AG10803 (cell line): ENCODE results near the gene ZSCAN29.

Experiments used
- DNase-seq: peaks from one replicate; pipeline ENCODE4 v3.0.0; 2010; ENCODE audit warnings: low read depth
- H3K4me3 ChIP-seq: 2 replicates; pipeline ENCODE4 v1.5.1; 2011; ENCODE audit warnings: mild to moderate bottlenecking, low read length, control low read depth
- TF ChIP-seq, protein P1 (sequence below): conservative IDR thresholded peaks from 2 replicates; pipeline ENCODE4 v1.5.1; 2011; ENCODE audit warnings: mild to moderate bottlenecking, low read length, control low read depth, inconsistent platforms

Gene ZSCAN29

DNA sequence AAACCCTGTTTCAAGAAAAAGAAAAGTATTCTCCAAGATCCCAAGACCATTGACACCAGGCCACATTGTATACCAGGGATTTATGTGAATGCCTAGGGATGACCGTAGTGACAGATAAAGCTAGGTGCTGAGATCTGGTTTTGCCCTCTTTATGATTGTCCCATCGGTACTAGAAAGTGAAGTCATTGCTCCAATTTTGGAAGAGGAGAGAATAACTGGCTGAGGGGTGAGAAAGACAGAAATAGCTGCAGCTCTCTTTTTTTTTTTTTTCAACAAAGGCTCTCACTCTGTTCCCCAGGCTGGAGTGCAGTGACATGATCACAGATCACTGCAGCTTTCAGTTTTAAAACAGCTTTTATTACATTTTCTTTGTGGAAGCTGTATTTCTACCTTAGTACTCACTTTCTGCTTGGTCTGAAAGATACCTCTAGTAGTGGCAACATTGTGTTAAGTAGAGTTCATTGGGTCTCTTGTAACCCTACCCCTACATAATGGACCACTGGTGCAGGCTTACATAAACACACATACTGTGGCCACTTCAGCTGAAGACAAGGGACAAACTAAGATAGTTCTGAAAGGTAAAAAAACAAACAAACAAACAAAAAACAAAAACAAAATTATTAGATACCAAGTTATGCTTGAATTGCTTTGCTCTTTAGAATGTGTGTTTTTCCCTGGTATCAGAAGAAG, 18.0 kb downstream of the ZSCAN29 start:
- TF ChIP-seq, protein P1, sequence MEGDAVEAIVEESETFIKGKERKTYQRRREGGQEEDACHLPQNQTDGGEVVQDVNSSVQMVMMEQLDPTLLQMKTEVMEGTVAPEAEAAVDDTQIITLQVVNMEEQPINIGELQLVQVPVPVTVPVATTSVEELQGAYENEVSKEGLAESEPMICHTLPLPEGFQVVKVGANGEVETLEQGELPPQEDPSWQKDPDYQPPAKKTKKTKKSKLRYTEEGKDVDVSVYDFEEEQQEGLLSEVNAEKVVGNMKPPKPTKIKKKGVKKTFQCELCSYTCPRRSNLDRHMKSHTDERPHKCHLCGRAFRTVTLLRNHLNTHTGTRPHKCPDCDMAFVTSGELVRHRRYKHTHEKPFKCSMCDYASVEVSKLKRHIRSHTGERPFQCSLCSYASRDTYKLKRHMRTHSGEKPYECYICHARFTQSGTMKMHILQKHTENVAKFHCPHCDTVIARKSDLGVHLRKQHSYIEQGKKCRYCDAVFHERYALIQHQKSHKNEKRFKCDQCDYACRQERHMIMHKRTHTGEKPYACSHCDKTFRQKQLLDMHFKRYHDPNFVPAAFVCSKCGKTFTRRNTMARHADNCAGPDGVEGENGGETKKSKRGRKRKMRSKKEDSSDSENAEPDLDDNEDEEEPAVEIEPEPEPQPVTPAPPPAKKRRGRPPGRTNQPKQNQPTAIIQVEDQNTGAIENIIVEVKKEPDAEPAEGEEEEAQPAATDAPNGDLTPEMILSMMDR: no peak
- no peak overlapping the region for H3K4me3 ChIP-seq
- DNase-seq: no peak

DNA sequence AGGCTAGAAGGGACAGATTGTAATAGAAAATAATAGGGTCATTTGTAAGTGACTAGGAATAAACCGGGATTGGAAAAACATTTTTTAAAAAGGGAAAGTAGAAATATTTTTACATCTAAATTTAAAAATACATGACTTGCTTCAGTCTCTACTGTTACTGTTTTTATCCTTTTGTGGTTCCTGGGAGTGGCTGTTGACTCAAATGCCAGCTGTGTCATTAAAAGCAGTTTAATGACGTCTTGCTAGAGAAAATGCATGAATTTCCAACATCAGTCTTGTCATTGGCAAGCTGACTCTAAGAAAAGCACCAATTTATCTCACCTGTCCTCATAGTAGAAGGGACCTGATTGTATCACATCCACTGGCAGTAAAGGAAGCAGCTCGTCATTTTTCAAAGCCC, 23.7 kb downstream of the ZSCAN29 start:
- no peak for DNase-seq
- no peak overlapping the region for H3K4me3 ChIP-seq
- TF ChIP-seq, protein P1: no peak

DNA sequence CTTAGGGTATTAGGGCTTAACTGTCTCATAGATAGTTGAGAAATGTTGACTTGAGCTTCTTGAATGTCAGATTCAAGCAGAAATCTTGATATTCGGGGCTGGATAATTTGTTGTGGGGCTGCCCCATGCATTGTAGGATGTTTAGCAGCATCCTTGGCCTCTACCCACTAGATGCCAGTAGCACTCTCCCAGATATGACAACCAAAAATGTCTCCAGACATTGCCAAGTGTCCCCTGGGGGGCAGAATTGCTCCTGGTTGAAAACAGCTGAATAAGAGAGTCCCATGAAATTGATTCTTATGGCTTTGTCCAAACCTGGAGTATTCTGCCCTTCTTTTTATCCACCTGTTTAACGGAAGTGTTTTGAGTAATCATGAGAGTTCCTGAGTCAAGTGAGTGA, 24.5 kb downstream of the ZSCAN29 start:
- no peak overlapping the region for H3K4me3 ChIP-seq
- TF ChIP-seq, protein P1: no peak
- no peak for DNase-seq

DNA sequence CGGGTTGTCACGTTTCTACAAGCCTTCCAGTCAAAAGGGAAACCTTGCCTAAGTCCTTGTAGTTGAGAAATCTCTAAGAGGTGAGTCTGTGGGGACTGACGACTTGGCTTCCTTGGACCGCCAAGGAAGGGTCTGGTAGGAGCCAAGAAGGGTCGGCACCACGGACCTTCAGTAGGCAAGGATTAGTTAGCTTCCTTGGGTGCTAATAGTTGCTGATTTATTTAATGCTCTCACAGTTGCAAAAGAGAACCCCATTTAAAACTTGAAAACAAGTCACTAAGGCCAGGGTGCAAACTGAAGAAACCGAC, 40.1 kb downstream of the ZSCAN29 start:
- TF ChIP-seq, protein P1: no peak
- peak overlapping the region; percentile 85 for H3K4me3 ChIP-seq
- no peak for DNase-seq

DNA sequence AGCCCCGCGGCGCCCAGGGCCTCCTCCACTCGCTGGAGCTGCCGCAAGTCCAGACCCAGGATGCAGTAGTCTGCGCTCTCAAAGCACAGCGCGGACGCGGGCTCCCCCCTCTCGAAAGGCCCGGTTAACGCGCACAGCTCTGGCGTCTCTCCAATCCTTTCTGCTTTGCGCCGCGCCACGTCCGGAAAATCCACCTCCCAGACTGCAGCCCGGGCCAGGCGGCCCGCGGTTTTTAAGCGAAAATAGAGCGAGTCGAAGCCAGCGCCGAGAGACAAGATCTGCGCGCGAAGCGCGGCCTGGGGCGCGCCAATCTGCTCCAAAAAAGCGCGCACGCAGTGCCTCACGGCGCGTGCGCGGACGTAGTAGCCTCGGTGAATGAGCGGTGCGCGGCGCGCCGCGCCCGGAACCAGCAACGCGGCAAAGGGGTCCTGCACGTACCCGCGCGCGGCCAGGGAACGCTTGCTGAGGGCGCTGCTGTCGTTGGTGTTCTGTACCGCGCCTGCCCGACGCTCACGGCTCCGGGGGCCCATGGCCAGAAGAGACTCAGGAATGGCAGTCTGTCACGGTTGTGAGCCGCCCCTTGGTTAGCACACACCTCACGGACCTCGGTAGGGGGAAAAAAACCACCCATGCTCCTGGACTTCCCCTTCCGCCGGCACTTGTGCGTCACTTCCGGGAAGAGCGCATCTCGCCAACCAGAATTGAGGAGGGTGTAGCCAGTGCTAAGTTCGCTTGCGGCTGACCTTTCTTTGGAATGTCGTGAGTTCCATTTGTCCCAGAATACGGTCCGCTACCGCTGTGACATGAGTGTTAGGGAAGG, 40.7 kb downstream of the ZSCAN29 start, which contains the start of gene LCMT2:
Gene LCMT2 (minus strand): TSS at position 614 of the 820 bp plus-strand sequence. CDS start 84 bp downstream, at position 530.
- peak; percentile 93 for DNase-seq

DNA sequence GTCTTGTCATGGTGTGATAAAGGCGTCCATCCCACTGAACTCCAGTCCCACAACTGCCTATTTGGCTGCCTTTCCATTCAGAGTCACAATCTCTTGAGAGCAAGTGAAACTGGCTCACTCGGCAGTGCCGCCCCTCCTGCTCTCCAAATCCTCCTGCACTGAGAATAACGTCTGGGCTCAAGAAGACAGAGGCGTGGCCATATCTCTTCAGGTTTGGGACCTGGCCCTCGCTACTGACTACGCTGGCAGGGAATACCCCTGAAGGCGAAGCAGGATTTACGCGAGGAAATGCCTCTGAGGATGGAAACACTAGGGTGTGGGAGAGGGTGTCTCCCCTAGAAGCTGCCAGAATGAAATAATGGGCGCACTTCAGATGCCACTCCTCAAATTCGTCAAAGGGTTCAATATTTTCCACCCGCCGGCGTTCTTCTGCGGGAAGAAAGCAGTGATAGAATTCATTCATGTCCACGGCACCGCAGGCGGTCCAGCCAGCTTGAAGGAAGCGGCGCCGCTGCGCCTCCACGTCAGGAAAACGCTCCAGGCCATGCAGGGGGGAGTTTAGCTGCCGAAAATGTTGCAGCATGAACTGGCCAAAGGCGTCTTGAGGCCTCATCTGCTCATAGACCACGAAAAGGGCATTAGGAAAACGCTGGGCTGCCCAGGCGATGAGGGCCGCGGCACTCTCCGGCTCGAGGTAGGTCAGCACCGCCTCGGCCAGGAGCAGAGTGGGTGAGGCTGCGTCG, 41.5 kb downstream of the ZSCAN29 start:
- peak overlapping the region; percentile 85 for H3K4me3 ChIP-seq
- DNase-seq: no peak
- TF ChIP-seq, protein P1: no peak

More for the DNA sequence above, 40.7 kb downstream of the ZSCAN29 start, which contains the start of gene LCMT2:
- peak within 1 kb of the TSS; percentile 85 for H3K4me3 ChIP-seq
- TF ChIP-seq, protein P1: no peak
